HG03439 (cell line): ENCODE measurements around the gene SUGCT.

Experiments
- ATAC-seq: cut with Tn5 transposase; IDR thresholded peaks from one replicate; pipeline ENCODE4 v1.9.1; 2021; ENCODE audit warnings: mild to moderate bottlenecking, moderate library complexity; ENCODE audit not compliant: unreplicated experiment

SUGCT gene

DNA sequence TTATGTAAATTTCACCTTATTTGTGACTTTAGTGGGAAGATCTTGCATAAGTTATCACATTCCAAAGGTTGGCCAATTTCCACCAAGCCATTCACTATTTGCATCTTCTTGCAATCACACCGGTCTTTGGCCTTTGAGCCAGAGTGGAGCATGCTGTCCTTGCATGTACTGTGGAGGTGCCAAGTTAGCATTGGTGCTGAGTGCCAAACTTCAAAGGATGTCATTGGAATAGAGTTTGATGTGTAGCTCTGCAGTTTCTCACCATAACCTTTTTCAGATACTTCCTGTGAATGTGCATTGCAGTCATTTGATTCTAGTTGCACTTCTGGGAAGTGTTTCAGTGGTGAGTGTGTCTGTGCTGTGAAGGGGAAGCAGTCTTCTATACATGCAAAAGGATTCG lies 620.6 kb downstream of the SUGCT start:
- ATAC-seq = no peak

DNA sequence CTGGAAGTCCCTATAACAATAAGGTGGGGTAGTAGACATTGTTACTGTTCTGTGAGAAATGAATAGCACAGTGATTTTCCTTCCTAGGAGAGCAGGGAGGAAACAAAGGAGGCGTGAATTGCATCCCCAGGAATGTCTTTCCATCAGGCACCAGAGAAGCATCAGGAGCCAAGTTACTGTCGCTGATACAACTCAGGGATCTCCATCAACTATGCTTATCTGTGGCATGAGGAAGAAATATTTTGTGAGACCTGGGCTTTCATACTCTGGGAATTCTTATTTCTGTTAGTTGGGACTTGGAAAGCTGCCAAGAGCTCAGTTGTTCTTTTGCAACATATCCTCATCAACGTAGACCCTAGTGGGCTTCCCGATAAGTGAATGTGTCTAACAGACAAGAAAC lies 622.3 kb downstream of the SUGCT start:
- ATAC-seq = no peak

DNA sequence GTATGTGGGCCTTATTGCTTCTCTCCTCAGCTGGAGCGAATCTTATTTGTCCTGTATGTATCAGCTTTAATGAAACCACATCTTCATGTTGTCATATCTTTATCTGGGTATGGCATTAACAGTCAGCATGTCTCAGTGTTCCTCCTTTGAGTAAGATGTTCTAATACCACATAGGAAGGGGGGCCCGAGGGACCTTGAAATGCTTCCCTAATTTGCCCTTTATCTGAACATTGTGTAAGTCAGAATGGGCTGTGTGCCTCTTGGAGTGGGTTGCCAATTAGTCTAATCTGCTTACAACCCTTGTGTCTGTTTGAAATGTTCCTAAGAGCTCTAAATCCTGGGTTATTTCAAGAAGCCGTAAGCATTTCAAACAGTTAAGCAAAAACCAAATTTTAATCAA lies 623.8 kb downstream of the SUGCT start:
- ATAC-seq = no peak

DNA sequence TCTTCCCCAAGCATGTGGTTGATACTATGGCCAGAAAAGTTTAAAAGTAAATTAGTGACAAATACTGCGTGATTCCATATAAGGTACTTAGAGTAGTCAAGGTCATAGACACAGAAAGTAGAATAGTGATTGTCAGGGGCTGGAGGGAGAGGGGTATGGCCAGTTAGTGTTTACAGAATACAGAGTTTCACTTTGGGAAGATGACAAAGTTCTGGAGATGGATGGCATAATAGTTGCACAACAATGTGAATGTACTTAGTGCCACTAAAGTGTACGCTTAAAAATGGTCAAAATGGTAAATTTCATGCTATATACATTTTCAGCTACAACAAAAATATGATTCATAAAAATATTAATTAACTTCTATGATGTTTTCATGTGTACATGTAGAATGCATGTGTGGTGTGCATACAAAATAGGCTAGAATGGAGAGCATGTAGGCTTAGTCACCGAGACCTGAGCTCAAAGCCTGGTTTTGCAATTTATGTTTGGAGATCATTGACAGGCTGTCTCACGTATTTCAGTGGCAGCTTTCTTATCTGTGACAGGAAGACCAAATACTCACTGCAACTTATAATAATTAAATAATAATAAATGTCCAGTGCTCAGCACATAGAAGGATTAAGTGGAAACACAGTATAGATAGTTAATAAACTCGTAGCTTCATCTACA lies 625.6 kb downstream of the SUGCT start:
- no peak for ATAC-seq

DNA sequence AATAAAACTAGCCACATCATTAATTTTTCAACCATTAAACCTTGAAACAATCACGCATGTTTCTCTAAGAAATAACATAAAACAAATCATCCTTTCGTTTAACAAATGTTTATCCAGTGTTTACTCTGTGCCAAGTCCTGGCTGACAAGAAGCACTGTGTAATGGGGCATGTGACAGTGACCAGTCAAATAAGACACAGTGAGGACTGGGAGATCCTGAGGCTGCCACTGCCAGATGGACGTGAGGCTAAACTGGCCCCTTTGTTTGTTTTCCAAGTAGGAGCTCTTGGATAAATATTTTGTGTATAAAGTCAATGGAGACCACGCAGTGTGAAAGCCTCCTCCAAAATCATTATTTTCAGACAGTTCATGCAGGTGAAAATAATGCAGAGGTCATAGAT lies 626.2 kb downstream of the SUGCT start:
- no peak for ATAC-seq

DNA sequence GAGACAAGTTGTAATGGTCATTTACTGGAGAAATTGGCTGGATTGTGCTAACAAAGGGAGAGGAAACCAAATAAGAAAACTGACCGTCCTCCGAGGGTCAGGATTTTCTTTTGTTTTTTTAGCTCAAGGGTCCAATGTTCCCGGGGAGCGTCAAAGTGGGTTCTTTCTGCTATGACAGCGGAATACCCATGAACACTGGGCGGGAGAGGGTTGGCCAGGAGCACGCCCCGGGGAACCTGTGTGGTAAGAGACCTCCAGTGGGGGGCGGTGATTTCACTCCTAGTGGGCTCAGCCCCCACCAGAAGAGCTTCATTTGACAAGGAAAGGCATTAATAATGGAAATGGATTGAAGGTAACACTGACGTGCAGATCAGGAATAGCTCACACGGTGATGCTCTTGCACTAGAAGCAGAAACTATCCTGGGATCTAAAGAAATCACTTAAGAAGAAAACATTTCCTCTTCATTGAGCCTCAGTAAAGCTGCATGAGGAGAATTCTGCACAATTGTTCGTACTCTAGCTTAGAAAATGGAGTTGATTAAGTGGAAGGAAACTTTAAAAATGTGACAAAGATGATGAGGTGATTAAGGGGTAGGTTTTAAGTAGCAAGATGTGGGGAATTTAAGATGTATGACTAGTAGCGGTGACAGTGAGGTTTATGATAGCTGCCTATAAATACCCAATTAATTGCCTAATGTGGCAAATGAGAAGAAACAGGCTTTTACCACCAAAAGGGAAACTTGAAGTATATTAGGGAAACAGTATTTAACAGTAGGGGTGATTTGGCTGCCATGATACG lies 627.2 kb downstream of the SUGCT start:
- ATAC-seq = no peak

DNA sequence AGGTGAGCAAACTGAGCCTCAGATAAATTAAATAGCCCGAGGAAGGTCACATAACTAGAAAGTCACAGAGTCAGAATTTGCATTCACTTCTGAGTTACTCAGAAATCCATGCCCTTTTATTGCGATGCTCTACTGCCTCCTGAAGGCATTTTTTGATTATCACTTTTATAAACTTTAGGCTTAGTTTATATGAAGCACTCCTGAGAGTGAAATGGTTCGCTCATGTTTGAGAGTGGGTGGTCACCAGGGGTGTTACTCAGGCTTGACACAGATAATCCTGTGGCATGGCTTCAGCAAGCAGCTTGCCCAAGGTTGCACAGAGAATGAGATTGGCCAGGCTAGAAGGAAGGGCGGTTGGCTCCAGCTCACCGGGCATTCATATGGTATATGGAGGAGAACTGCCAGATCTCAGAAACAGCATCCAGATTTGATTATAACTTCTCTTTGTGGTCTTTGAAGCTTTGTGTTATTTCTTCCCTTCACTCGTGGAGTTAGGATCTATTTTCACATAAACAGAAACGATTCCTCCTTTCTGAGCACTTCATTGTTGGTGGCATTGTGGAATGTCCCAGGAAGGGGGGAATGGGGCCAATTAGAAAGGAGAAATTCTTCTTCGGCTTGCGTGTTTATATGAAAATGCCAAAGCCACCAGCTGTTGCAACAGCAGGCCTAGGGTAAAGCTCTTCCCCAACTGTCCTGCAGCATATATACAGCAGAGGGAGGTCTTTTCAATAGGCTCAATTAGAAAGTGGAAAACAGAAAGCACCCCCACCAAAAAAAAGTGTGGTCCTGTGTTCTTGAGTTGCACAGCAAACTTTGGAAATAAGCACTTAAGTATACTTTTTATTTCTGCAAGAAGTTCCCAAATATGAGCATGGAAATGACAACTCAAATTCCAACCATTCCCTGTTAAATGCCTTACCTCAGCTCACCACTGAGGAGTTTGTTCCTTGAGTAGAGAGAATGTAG lies 628.8 kb downstream of the SUGCT start:
- ATAC-seq = no peak

DNA sequence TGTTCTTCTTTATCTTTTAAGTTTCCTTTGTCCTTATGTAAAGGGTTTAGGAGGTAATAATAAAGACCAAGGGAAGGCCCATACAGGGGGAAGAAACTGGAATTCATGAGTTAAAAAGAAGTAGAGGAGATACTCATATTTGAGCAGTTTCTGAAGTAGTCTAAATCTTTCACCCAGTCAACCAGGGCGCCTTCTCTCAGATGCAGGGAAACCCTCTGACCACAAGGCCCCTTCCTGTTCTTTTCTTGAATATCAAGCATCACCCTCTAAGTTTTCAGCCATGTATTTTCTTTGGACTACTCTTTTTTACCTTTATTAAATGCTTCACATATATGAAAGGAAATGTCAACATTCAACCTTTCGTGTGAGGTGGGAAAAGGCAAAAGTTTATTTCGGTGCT lies 630.8 kb downstream of the SUGCT start:
- ATAC-seq = no peak

DNA sequence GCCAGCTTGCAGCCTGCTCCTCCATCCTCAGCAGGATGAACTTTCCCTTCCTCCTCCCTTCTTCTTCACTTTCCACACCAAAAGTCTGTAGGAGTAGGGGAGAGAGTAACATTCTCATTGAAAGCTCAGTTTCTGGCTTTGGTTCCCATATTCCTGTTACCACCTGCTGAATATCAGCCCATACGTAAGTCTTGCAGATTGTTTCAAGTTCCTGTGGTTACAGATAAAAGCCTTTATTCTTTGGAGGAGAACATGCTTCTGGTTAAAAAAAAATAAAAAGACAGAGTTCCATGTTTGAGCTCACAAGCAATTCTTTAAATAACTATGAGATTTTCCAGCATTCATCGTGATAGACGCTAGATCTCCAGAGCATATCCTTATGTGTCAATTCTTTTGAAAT lies 637.3 kb downstream of the SUGCT start:
- no peak for ATAC-seq

DNA sequence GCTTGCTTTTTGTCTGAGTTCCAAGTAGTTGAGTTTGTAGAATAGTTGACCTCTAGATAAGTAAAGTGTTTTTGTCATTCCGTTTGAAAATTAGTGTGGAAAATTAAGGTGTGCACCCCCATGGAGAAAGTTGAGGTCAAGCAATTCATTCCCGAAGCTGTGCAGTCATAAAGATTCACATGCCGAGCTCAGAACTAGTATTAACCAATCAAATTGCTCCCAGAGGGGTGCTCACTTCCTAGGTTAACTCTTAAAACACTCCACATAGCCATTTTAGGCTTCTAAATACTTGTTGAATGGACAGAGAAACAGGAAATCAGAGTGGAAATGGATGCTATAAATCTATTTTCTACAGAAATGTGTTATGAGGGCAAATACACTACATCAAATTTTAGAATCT lies 638.9 kb downstream of the SUGCT start:
- no peak for ATAC-seq

DNA sequence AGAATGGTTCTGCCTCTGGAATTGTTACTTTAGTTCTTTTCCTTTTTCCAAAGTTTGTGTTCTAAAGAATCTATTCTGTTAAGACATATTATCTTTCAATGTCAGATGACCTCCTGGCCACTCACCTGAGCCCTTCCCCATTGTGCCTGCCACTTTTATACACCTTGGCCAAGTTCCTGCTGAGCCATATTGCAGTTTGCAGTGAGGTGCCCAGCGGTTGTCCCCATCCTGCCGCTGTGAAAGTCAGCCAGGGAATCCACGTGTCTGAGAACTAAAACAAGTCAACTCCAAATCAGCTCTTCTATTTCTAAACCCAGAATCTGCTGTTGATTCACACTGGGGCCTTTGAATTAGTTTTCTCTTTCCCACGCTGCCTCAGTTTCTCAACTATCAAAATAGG lies 641.1 kb downstream of the SUGCT start:
- ATAC-seq = no peak

DNA sequence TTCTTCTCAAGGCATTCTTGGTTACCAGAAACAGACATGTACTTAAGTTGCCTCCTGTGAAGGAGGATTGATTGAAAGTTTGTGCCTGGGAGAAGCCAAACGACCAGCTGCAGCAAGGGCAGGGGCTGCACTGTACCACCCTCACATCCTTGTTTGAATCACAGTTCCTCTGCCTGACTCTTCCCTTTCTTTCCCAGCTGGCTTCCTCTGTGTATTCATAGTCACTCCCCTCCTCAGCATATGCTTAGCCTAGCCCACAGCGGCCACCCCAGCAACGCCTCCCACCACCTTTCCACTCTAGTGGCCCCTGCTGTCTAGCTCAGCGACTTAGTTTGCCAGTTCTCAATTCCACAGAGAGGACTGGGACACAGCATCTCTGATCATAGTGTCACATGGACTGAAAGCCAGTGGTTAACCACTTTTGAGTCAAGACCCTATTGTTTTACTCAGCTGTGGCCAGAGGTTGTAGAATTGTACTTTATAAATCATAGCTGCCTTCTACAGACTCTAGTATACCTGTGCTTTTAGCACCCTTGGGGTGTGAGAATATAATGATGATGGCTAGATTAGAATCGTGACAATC lies 643.0 kb downstream of the SUGCT start:
- ATAC-seq = no peak

DNA sequence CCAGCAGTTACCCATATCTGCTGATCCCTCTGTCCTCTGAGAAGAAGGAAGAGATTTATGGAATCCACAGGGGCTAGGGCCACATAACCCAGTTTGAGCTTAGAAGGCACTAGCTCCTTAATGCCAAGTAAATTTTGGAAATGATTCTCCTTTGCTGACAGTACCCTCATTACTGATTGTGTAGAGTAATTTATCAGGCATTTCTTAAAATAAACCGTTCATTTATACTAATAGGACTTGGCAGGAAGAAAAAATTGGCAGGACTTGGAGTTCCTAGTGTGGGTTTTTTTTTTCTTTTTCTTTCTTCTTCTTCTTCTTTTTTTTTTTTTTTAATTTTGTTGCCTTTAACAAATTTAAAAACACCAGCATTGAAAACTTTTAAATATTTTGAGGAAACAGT lies 645.7 kb downstream of the SUGCT start:
- ATAC-seq = no peak

DNA sequence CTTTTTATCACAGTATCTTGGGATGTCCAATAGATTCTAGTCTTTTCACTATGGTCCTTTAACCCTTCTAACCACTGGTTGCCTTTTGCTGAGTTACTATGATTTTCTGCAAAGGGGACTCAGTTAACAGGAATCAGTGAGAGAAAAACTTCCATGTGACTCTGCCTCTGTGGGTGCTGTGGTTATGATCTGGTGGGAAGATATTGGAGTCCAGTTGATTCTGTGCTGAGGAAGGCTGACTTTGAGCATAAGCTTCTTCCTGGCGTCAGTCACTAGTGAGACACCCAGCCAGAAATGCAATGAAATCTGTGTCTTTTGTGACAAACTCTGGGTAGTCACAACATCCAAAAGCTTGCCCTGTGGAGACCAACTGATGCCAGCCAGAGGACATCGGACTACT lies 648.0 kb downstream of the SUGCT start:
- ATAC-seq = no peak

DNA sequence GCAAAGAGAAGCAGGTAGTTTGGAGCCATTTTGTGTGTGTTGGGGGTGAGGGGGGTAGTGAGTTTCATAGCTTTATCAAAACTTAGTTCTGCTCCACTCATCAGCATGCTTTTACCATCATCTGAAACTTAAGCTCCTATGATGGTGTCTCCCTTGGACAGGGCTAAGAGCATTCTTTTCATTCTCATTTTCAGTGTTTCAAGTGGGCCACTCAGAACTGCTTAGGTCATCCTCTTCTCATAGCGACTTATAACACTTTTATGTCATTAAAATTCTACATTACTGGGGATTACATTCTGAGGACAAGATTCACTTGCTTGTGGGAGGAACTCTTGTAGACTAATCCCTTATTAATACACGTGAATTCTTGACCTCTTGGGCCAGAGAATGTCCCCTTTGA lies 649.4 kb downstream of the SUGCT start:
- no peak for ATAC-seq

DNA sequence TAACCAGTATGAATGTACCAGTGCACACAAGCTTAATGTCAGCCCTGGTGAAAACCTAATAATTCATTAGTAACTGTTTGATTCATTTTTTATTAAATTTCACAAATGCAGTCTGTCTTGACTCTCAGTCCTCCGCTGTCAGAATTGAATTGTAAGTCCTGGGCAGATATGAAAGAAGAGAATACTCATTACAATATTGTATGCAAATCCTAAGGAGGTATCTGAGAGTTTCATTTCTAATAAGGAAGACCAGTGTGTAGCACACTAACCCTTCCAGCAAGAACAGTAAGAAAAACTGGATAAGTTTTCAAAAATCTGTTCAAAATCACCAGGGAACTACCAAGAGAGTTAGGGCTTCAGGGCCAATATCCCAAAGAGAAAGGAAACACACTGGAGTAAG lies 652.1 kb downstream of the SUGCT start:
- ATAC-seq = no peak

DNA sequence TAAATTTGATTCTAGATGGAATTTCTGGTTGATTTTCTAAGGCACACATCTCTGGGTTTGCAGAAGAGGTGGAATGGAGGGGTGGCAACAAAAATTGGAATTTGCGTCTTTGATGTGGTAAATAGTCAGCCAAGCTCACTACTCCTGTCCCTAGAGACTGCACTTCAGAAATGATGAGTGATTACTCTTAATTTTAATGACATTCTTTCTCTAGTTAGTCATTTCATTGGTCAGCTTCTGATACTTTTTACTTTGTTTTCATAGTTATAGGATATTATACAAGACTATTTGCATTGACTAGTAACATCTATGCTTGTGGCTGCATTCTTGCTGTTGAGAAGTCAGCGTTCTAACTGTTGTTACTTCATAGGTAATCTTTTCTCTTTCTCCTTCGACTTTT lies 658.3 kb downstream of the SUGCT start:
- ATAC-seq = no peak

DNA sequence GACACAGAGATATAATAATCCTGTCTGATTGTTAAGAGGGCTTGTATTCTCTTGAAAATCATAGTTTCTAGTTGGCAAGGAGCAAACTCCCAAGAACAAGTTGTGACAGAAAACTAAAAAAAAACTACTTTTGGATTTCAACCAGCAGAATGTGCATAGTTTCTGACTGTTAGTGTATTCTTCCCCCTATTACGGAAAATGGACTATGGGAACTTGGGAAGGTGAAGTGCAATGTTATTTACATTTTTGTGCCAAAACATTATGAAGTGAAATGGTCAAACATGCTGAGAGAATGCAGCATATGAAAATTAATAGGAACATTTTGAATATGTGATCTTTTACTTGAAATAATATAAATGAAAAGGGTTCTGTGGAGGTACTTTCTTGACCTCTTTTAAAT lies 660.8 kb downstream of the SUGCT start:
- no peak for ATAC-seq

DNA sequence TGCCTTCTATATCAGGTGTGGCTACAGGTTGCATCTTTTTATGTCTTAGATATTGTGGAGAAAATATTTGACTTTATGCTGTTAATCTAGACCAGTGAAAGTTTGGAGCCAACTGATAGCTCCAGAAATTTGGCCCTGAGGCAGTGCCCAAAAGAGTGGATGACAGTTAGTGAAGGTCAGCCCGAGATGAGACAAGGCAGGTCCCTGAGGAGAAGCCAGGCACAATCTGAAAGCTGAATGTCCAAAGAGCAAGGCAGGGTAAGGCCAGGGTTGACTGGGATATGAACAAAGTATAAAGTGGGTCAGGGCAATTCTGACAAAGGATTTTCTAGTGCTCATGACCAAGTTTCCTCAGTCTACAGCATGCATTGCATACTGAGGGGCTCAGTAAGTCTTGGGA lies 661.9 kb downstream of the SUGCT start:
- no peak for ATAC-seq

DNA sequence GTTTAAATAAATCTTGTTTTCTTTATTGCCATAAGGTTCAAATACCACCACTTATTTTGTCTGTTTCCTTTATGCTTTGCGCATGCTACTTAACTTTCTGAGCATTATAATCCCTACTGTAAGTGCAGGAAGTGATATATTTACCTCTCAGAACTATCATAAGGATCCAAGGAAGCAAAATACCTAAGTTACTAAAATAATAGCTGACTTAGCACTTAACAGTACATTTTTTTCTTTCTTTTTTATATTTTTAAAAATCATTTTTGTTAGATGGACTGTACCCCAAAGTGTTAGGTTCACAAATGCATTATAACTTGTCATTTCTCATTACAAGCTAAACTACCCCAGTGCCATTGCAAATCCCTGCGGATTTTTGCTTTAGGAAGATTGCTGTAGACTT lies 663.8 kb downstream of the SUGCT start:
- ATAC-seq = no peak
